Type B pancreatic cell (in vitro differentiated cells): ENCODE data around the gene HPS5. TPM values are rescaled to one million over a fixed set of nuclear protein-coding genes. Genes with fewer than 3 reads are reported as not detected.

ENCODE experiments used
- DNase-seq: peaks from one replicate; pipeline ENCODE4 v3.0.0; 2021; ENCODE audit warnings: mixed read lengths; ENCODE audit not compliant: unreplicated experiment; ENCODE audit errors: extremely low spot score
- H3K27ac Mint-ChIP-seq: 2 replicates; pipeline ENCODE4 v1.8.0; 2021; ENCODE audit warnings: mild to moderate bottlenecking, mixed read lengths
- H3K27me3 Mint-ChIP-seq: 2 replicates; pipeline ENCODE4 v1.8.0; 2021; ENCODE audit warnings: mixed read lengths
- H3K36me3 Mint-ChIP-seq: 2 replicates; pipeline ENCODE4 v1.8.0; 2021; ENCODE audit warnings: mixed read lengths
- H3K4me1 Mint-ChIP-seq: one replicate; pipeline ENCODE4 v1.8.0; 2021; ENCODE audit warnings: mixed read lengths; ENCODE audit not compliant: unreplicated experiment
- H3K4me3 Mint-ChIP-seq: 2 replicates; pipeline ENCODE4 v1.8.0; 2021; ENCODE audit warnings: mild to moderate bottlenecking, mixed read lengths
- H3K9me3 Mint-ChIP-seq: 2 replicates; pipeline ENCODE4 v1.8.0; 2021; ENCODE audit warnings: mixed read lengths
- long read RNA-seq: library from polyadenylated mRNA; unstranded; transcript quantifications from one replicate; pipeline ENCODE4 v2.0.0, GENCODE V29; 2020
- total RNA-seq: library from RNA; stranded (reverse); gene quantifications from 2 replicates; pipeline ENCODE4 v1.2.1, GENCODE V29; 2021; ENCODE audit warnings: low replicate concordance
- TF ChIP-seq, protein P1 (sequence below): fragments of 200-600 bp; sonication (generic); conservative IDR thresholded peaks from 2 replicates; pipeline ENCODE4 v1.5.0; 2021; ENCODE audit warnings: antibody characterized with exemption, mild to moderate bottlenecking

The HPS5 gene, protein sequence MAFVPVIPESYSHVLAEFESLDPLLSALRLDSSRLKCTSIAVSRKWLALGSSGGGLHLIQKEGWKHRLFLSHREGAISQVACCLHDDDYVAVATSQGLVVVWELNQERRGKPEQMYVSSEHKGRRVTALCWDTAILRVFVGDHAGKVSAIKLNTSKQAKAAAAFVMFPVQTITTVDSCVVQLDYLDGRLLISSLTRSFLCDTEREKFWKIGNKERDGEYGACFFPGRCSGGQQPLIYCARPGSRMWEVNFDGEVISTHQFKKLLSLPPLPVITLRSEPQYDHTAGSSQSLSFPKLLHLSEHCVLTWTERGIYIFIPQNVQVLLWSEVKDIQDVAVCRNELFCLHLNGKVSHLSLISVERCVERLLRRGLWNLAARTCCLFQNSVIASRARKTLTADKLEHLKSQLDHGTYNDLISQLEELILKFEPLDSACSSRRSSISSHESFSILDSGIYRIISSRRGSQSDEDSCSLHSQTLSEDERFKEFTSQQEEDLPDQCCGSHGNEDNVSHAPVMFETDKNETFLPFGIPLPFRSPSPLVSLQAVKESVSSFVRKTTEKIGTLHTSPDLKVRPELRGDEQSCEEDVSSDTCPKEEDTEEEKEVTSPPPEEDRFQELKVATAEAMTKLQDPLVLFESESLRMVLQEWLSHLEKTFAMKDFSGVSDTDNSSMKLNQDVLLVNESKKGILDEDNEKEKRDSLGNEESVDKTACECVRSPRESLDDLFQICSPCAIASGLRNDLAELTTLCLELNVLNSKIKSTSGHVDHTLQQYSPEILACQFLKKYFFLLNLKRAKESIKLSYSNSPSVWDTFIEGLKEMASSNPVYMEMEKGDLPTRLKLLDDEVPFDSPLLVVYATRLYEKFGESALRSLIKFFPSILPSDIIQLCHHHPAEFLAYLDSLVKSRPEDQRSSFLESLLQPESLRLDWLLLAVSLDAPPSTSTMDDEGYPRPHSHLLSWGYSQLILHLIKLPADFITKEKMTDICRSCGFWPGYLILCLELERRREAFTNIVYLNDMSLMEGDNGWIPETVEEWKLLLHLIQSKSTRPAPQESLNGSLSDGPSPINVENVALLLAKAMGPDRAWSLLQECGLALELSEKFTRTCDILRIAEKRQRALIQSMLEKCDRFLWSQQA
- 18.1 and 18.9 TPM in 2 replicates for total RNA-seq
- long read RNA-seq, full-length matches to known transcripts, result 3 of 87 reads
- long read RNA-seq, partial matches to known transcripts, result 65 of 87 reads
- long read RNA-seq, other reads (novel, unspliced or antisense), result 19 of 87 reads

DNA sequence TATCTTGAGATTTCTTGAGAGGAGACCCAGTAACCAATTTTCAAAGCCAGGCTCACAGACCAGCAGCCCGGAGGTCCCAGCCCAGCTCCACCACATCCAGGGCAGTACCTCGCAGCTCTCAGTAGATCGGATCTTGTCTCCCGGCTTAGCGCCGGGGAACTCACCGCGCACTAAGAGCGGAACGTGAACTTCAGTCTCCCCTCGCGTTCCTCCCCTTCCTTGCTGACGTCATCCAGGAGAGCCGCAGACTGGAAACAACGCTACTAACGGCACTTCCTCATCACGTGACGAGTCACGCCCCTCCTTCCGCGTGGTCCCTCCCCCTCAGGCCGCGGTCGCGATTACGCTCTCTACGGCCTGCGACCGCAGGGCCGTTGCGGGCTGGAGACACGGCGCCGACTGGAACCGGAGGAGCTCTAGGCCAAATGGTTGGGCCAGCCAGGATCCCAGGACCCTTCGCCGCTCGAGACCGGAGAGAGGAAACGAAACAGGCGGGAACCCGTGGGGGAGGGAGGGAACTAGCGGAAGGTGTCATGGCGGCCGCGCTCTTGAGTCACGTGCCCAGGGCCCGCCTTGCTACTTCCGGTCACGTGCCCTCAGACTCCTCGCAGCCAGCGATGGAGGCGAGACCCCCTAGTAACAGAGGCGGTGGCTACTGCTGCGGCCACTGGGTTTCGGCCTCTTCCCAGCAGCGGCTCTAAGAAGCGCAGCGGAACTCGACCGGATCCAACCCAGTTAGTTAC is at the start of gene HPS5, which contains the start of gene GTF2H1:
HPS5 (minus strand) TSS at position 172 of the 743 bp plus-strand sequence. CDS start 4,282 bp downstream, outside the sequence.
GTF2H1 (plus strand) TSS at position 599 of the 743 bp plus-strand sequence. CDS start 10,508 bp downstream, outside the sequence.
- H3K4me1 Mint-ChIP-seq, result peaks cover 49% of the 10 kb centered on the region
- H3K27ac Mint-ChIP-seq, result peak within 1 kb of the TSS; percentile 100

DNA sequence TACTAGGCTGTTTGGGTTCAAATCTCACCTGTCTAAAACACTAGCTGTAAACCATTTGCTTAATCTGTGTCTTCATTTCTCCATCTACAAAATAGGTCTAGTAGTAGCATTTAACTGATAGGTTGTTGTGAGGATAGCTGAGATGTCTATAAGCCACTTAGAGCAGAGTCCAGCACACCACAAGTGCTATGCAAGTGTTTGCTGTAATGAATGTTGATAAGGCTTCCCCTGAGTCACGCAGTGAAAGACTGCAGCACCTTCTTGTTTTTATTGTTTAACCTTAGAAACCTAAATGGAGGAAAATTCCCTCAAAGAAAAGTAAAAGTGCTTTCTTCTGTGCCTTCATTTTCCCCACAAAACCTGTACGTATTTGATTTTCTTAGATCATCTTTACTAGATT is 49.3 kb upstream of the HPS5 start:
- no peak overlapping the region for H3K4me3 Mint-ChIP-seq
- no peak for DNase-seq
- no peaks in the 10 kb centered on the region for H3K4me1 Mint-ChIP-seq
- H3K36me3 Mint-ChIP-seq, result peaks cover 1% of the 10 kb centered on the region
- H3K27ac Mint-ChIP-seq, result peak overlapping the region; percentile 51
- TF ChIP-seq, protein P1, sequence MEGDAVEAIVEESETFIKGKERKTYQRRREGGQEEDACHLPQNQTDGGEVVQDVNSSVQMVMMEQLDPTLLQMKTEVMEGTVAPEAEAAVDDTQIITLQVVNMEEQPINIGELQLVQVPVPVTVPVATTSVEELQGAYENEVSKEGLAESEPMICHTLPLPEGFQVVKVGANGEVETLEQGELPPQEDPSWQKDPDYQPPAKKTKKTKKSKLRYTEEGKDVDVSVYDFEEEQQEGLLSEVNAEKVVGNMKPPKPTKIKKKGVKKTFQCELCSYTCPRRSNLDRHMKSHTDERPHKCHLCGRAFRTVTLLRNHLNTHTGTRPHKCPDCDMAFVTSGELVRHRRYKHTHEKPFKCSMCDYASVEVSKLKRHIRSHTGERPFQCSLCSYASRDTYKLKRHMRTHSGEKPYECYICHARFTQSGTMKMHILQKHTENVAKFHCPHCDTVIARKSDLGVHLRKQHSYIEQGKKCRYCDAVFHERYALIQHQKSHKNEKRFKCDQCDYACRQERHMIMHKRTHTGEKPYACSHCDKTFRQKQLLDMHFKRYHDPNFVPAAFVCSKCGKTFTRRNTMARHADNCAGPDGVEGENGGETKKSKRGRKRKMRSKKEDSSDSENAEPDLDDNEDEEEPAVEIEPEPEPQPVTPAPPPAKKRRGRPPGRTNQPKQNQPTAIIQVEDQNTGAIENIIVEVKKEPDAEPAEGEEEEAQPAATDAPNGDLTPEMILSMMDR, result no peak
- no peaks in the 10 kb centered on the region for H3K9me3 Mint-ChIP-seq
- no peaks in the 10 kb centered on the region for H3K27me3 Mint-ChIP-seq

More for the DNA sequence above, at the start of gene HPS5, which contains the start of gene GTF2H1:
- peak; percentile 93 for DNase-seq
- no peaks in the 10 kb centered on the region for H3K27me3 Mint-ChIP-seq
- no peaks in the 10 kb centered on the region for H3K9me3 Mint-ChIP-seq
- TF ChIP-seq, protein P1, result no peak
- peak within 1 kb of the TSS; percentile 97 for H3K4me3 Mint-ChIP-seq
- peaks cover 18% of the 10 kb centered on the region for H3K36me3 Mint-ChIP-seq

DNA sequence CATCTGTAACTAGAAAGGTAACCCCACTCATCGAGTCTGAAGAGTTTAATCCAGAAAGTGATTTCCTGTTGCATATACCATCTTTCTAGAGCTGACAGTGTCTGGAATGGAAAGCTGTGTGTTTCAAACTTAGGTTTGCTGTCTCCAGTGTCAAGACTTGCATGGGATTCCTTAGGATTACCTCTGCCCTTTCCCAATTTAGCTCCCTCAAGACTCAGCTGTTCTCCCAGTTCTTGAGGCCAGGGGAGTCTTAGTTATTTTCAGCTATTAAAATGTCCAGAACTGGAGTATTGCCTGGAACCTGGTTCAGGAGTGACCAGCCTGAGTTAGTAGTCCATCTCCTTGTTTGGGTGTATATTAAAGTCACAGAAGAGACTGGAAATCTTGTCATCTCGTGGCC is 47.5 kb upstream of the HPS5 start:
- Mint-ChIP-seq H3K4me1 (no peaks in the 10 kb centered on the region), H3K27ac (no peak overlapping the region), H3K4me3 (no peak overlapping the region), H3K36me3 (peaks cover 8% of the 10 kb centered on the region), H3K9me3 (no peaks in the 10 kb centered on the region), H3K27me3 (no peaks in the 10 kb centered on the region)
- DNase-seq, result no peak
- TF ChIP-seq, protein P1, result no peak

DNA sequence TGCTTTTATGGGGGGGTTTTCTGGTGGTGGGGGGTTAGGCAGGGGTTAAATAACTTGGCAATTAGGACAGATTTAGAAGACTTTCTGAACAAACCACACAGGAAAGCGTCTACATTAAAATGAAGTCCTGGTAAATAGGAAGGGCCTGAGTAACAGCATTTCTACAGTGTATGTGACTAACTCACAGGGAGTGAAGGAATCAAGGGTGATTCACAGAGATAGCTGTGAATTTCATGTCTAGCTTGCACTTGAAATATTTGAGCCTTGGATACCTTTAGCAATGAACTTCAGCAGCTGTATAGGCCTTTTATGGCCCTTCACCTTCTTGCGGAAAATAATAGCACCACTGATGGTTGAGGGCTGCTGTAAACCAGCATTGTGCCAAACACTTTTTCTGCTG is 46.3 kb upstream of the HPS5 start:
- no peak overlapping the region for H3K27ac Mint-ChIP-seq
- H3K36me3 Mint-ChIP-seq, result peaks cover 13% of the 10 kb centered on the region
- no peaks in the 10 kb centered on the region for H3K4me1 Mint-ChIP-seq
- no peaks in the 10 kb centered on the region for H3K27me3 Mint-ChIP-seq
- no peak overlapping the region for H3K4me3 Mint-ChIP-seq
- TF ChIP-seq, protein P1, result no peak
- DNase-seq, result no peak
- no peaks in the 10 kb centered on the region for H3K9me3 Mint-ChIP-seq
